Ovary (tissue), 3 donors: Measurements from ENCODE around the gene LRRC49.

Experiments used
- CTCF ChIP-seq, 3 donors: fragments of 450-650 bp in 2 of 3; fragments of 200-600 bp in 1 of 3; IDR thresholded peaks; one replicate each; pipeline versions ENCODE4 v1.5.1 to v1.8.0; 2016 to 2022; ENCODE audit warnings: antibody characterized with exemption in 3 of 3, mild to moderate bottlenecking in 1 of 3
- POLR2A ChIP-seq: fragments of 450-650 bp; IDR thresholded peaks from one replicate; pipeline ENCODE4 v1.6.1; 2017; ENCODE audit warnings: antibody characterized with exemption, mild to moderate bottlenecking, moderate library complexity
- donor health status: DM: no; HTN: no; CAD: no.

- TF ChIP-seq CTCF (IDR thresholded peaks at IDR 0.05) (no peak), POLR2A (no peak)
Observed at GRCh38 chr15:71093054-71094024, 200.7 kb downstream of the LRRC49 start.
